GM19025 (cell line): ENCODE results near the gene IL20RA.
"Not testable (repeated sequence)": the region's sequence is repeated elsewhere in the genome, so short reads cannot be mapped to it uniquely, and the experiment has no call there.

Source experiments
- ATAC-seq: cut with Tn5 transposase; IDR thresholded peaks from one replicate; pipeline ENCODE4 v1.9.1; 2021; ENCODE audit warnings: mild to moderate bottlenecking, low read depth, moderate library complexity; ENCODE audit not compliant: unreplicated experiment

IL20RA gene, protein sequence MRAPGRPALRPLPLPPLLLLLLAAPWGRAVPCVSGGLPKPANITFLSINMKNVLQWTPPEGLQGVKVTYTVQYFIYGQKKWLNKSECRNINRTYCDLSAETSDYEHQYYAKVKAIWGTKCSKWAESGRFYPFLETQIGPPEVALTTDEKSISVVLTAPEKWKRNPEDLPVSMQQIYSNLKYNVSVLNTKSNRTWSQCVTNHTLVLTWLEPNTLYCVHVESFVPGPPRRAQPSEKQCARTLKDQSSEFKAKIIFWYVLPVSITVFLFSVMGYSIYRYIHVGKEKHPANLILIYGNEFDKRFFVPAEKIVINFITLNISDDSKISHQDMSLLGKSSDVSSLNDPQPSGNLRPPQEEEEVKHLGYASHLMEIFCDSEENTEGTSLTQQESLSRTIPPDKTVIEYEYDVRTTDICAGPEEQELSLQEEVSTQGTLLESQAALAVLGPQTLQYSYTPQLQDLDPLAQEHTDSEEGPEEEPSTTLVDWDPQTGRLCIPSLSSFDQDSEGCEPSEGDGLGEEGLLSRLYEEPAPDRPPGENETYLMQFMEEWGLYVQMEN

GRCh38 chr6:137044366-137045221 lies at the start of gene IL20RA:
Gene IL20RA (minus strand): TSS chr6:137044965. CDS start chr6:137044728, 237 bp downstream.
- peak; percentile 56 for ATAC-seq

DNA sequence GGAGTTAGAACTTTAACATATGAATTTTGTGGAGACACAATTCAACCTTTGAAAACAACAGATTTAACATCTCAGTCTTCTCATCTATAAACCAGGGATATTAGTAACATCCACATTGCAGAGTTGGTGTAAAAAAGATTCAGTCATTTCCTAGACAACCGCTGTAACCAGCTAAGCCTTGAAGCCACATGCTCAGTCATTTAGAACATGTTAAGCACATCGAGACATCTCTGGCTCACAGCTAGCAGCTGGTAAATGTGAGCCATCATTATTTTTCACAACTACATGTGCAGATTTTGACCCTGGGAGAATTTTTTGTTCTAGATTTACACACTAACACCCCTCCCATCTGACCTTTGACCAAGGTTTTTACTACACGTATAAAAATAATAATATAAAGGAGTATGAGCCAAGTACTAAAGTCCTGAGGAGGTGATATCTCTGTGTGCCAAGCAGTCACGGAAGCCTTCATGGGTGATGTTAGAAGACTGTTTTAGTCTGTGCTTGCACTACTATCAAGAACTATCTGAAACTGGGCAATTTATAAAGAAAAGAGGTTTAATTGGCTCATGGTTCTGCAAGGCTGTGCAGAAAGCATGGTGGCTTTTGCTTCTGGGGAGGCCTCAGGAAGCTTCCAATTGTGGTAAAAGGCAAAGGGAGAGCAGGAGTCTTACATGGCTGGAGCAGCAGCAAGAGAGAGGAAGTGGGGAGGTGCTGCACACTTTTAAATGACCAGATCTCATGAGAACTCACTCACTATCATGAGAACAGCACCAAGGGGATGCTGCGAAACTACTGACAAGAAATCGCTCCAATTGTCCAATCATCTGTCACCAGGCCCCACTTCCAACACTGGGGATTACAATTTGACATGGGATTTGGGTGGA lies 48.7 kb upstream of the IL20RA start:
- no peak for ATAC-seq

DNA sequence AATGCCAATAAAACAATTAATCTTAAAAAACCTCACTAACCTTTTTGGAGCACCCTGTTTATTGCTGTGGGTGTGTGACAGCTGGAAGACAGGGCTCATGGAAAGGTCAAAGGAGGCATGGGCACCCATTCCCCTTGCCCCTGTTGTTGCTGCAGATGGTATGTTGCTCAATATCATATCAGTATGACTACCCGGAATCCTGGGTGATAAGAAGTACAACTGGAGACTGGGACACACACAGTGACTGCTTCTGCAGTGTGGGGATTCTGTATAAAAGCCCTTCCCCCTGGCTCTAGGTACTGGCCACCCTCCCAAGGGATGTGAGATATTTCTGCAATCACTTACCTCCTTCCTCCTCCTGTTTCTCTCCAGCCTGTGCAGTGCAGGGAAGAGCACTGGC lies 47.3 kb upstream of the IL20RA start:
- ATAC-seq: no peak

GRCh38 chr6:137089305-137089704 lies 44.5 kb upstream of the IL20RA start:
- ATAC-seq: no peak

- ATAC-seq: no peak
These were observed 43.1 kb upstream of the IL20RA start for GRCh38 chr6:137087902-137088301.

DNA sequence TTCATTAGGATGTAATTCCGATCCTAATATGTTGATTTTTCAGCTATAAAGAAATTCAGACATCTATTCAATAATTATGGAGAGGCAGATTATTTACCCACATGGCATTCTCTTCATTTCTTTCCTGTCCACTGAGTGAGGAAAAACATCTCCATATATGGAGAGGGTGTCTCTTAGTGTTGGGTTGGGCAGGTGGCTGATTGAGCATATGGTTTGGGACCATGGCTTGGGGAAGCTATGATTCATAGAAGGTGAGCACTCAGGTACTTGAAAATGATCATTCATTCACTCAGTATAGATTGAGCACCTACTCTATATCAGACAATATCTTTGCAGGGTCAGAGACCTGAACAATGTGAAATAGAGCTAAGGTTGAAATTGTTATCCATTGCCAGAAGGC lies 41.3 kb upstream of the IL20RA start:
- ATAC-seq: no peak

DNA sequence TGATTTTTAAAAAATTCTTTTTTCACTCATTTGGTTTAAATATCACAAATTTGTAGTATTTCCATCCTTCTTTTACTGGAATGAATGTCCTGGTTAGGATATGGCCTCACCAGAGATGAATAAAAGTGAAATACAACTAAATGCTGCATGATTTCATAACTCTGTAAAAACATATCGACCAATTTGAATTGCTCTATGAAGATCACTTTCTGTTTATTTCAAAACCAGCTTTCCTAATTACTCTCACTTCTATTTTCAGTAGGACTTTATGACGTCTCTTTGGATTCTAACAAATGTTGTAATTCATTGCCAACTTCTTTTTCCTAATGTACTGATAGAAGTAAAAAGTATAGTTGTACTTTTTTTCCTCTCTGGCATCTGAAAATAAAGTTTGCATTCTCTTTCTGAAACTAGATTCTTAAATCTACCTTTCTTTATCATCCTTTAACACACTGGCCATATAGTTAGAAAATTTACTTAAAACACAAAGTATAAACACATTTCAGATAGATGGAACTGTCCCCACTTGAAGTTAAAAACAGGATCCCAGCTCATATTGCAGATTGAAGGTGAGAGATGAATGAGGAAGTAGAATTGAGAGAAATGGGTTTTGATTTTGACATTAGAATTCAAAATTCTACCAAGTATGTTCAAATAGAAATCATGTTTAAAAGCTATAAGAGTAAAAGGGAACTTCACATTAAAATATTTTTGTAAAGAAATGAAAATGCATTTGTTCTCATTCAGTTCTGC lies 40.3 kb upstream of the IL20RA start:
- ATAC-seq: no peak

GRCh38 chr6:137084090-137084489 lies 39.3 kb upstream of the IL20RA start:
- no peak for ATAC-seq

DNA sequence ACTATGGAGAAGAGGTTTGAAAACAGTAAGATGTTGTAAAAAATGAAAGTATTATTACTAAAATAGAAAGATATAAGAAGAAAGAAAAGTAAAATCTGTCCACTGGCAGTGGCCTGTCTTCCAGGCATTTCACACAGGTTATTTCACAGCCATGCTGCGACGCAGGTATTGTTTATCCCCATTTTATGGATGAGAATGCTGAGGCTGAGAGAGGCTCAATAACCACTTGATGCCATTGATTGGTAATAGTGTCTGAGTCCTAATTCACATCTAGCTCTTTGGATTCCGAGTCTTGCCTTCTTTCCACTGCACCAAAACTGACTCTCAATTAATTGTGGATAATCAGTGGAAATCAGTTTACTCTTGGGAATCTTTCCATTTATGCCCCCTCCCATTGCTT lies 37.2 kb upstream of the IL20RA start:
- ATAC-seq: no peak

GRCh38 chr6:137080711-137081110 lies 35.9 kb upstream of the IL20RA start:
- ATAC-seq: no peak

- peak; percentile 99 for ATAC-seq
These were observed 31.7 kb upstream of the IL20RA start for GRCh38 chr6:137076277-137077068.

GRCh38 chr6:137075790-137076189 lies 31.0 kb upstream of the IL20RA start:
- ATAC-seq: not testable (repeated sequence)

GRCh38 chr6:137070303-137070702 lies 25.5 kb upstream of the IL20RA start:
- no peak for ATAC-seq

DNA sequence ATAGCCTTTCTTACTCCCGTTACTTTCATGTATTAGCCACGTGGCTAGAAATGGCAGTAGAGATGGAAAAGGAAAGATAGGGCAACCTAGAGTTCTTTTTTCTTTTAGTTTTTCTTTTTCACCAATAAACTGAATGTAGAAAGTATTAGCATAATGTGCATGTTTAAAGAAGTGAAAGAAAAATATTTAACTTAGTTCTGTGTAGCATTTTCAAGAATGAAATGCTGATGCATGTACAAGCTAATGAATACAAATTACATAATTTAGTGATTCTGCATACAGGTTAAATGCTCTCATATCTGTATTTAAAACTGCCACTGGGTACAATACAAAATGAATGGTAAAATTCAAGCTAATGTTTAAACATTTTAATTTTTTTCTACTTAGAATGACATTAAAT lies 22.6 kb upstream of the IL20RA start:
- no peak for ATAC-seq

DNA sequence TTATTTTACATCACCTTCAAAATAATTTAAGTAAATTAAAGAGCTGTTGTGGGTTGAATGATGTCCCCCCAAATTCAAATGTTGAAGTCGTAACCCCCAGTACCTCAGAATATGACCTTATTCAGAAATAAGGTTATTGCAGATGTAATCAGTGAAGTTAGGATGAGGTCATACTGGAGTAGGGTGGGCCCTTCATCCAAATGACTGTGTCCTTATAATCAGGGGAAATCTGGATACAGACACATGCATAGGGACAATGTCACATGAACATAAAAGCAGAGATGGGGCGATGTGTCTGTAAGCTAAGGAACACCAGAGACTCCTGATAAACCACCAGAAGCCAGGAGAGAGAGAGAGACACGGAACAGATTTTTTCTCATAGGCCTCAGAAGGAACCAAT lies 13.3 kb upstream of the IL20RA start:
- ATAC-seq: no peak

- no peak for ATAC-seq
These were observed 11.5 kb upstream of the IL20RA start for GRCh38 chr6:137056121-137056880.

DNA sequence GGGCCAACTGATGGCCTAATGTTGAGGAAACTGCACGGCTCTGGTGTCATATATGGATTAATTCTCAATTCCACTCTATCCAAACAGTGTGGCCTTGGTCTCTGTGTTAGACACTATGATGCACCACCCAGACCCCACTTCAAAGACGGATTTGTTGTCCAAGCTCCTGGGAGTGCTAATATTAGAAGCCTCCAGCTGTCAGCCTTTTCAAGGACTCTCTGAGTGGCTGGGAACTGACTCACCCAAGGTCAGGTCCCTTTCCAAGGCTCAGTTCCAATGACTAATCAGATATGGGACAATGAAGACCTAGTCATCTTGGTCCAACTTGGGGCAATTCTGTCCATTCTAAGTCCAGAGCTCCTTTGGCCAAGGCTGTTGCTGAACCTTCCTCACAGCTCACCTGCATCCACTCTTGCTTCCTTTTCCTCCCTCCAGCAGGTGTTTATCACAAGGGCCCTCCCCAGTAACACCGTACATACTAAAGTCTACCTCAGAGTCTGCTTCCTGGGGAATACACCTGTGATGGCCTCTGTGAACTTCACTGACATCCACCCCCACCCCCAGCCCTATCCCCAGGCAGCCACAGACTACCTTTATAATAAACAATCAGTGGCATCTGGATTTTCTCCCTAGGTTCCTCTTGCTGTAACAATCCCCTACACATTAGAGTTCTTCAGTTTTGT lies 7.2 kb upstream of the IL20RA start:
- no peak for ATAC-seq

DNA sequence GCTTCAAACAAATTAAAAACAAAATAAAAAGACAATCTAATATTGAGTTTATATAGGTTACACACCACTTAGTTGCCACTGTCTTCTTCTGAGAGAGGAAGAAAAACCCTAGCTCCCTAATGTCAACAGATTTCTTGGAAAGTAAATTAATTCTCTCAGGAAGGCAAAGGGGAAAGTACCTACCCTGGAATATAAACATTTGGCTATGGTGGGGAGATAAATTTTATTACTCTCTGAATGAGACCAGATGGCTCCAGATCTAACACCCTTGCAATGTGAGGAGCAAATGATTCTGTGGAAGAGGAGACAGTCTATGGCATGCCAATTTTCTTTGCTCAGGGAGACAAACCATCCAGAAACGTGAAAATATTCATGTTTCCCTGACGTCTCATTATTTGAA lies 4.3 kb upstream of the IL20RA start:
- no peak for ATAC-seq
